GM19452 (cell line): ENCODE measurements around the gene EPHA1.
A peak's percentile ranks its signal among the peaks of the same experiment; 100 is the strongest.

Source experiments
- ATAC-seq: cut with Tn5 transposase; IDR thresholded peaks from one replicate; pipeline ENCODE4 v1.9.1; 2021; ENCODE audit not compliant: unreplicated experiment

Gene EPHA1

DNA sequence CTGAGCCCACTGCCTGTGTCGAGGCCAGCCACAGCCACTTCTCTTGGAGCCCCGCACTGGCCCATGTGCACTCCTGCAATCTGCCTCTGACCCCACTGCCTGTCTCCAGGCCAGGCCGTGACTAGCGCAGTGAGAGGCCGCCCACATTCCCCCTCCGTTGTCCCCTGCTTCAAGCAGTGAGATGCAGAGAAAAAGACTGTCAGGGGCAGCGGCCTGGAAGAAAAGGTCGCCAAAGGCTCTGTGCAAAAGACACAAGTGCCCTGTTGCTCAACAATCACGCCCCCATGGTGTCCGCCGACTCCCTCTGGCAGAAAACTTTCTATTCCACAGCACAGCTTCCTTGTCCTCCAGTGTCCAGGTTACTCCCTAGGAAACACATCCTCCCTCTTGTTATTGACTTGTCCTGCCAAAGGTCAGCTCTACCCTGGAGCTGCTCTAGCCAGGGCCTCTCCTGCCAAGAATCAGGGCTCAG is 56.1 kb downstream of the EPHA1 start:
- ATAC-seq, result no peak

DNA sequence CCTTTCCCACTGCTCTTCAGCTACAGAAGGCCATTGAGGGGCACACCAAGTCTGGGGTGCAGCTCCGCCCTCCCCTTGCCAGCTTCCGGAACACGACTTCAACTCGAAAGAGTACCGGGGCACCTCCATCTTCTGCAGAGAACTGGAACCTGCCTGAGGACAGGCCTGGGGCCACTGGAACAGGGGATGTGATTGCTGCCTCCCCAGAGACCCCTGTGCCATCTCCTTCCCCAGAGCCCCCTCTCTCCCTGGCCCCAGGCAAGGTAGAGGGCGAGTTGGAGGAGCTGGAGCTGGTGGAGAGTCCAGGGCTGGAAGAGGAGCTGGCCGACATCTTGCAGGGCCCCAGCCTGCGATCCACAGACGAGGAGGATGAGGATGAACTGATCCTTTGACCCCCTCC is 57.1 kb downstream of the EPHA1 start:
- ATAC-seq, result no peak

DNA sequence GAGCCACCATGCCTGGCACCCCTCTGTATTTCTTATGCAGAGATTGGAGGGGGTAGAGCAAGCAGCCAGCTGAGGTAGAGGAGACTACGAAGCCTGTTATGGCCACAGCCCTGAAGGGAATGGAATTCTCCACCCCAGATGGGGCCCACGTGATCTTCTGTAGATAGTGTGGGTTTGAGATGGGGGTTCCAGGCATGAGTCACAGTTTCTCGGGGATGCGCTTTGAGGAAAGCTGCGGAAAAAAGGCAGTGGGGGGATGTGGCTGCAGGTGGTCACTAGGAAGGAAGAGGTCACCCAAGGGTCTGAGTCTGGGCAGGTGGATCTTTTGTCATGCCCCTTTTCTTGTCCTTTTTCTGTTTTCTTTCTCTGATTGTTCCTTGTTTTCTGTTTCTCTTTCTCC is 57.6 kb downstream of the EPHA1 start:
- ATAC-seq, result no peak

DNA sequence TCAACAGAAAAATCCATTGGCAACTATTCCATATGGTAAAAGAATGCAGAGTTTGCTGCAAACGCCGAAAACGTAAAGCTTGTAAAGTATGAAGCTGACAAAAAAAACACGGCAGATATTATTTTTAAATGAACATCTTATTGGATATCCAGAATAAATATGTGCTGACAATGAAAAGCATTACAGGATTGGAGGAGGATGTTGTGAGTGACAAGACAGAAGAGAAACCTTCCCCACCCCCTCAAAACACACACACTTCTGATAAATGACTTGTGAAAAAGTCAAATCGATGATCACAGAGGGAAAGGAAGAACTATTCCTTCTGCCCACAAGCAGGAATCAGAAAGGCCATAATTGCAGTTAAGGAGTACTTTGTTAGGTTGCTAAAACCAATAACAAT is 60.7 kb downstream of the EPHA1 start:
- ATAC-seq, result no peak

DNA sequence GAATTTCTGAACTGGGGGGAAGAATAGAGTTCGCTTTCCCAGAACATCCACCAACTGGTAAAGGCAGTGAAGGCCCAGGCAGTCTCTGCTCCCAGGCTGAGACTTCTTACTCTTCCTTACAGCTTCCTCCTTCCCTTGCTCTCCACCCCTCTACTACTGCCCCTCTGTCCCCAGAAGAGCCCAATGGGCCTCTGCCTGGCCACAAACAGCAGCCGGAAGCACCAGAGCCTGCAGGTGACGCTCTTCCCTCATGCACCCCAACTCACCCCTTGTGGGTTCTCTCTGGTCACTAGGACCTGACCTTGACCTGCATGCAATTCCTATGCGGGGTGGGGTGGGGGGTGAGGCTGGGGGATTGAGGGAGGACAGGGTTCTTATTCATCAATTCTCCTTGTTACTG is 62.6 kb downstream of the EPHA1 start:
- no peak for ATAC-seq

DNA sequence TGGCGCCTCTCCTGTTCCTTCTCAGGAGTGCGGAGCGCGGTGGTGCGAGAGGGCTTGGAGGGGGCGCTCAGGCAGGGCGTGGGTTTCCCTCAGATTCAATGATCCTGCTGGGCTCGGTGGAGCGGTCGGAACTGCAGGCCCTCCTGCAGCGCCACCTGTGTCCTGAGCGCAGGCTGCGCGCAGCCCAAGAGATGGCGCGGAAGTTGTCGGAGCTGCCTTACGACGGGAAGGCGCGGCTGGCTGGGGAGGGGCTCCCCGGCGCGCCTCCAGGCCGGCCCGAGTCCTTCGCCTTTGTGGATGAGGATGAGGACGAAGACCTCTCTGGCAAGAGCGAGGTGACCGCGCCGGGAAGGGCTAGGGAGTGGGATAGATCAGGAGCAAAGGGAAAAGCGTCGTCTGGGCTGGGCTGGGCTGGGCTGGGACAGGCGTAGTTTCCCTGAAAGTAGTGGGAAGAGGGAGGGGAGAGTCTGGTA is 63.2 kb downstream of the EPHA1 start:
- ATAC-seq, result peak; percentile 75

DNA sequence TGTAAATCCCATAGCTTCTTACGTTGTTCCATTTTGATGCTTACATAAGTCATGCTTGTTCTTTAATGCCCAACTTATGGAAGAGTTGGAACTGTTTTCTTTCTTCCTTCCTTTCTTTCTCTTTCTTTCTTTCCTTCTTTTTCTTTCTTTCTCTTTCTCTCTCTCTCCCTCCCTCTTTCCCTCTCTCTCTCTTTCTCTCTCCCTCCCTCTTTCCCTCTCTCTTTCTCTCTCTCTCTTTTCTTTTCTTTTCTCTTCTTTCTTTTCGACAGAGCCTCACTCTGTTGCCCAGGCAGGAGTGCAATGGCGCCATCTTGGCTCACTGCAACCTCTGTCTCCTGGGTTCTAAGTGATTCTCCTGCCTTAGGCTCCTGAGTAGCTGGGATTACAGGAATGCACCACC is 65.1 kb downstream of the EPHA1 start:
- no peak for ATAC-seq

DNA sequence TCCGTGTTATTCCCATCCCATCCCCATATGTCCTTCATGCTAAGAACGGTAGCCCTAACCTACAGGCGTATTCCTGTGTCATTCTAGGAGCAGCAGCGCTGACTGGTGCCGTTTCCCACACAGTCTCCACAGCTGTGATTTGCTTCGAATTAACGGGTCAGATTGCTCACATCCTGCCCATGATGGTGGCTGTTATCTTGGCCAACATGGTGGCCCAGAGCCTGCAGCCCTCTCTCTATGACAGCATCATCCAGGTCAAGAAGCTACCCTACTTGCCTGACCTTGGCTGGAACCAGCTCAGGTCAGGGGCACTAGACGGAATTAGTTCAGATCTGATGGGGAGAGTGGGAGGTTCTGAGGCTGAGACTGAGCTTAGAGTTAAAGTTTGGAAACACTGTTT is 66.8 kb downstream of the EPHA1 start:
- ATAC-seq, result no peak
